B cell (primary cell): ENCODE measurements around the gene ESR1.

Experiments used
- CTCF ChIP-seq: fragments of 200-600 bp; IDR thresholded peaks from one replicate; pipeline ENCODE4 v1.8.0; 2022; ENCODE audit warnings: antibody characterized with exemption, mild to moderate bottlenecking
- EZH2 ChIP-seq: IDR thresholded peaks from 2 replicates; pipeline ENCODE4 v1.6.1; 2012; ENCODE audit warnings: borderline replicate concordance, low read depth, mild to moderate bottlenecking, moderate library complexity, low read length; ENCODE audit not compliant: insufficient read depth, poor library complexity, severe bottlenecking

- TF ChIP-seq CTCF (no peak), EZH2 (no peak)
Observed at GRCh38 chr6:152118678-152119077, 311.2 kb downstream of the ESR1 start.
